GM13977 (cell line): Measurements from ENCODE around the gene YES1.

ENCODE experiments used
- DNase-seq: peaks from one replicate; pipeline ENCODE4 v3.0.0; 2012; ENCODE audit warnings: low spot score
- CTCF ChIP-seq: IDR thresholded peaks from 2 replicates; pipeline ENCODE4 v1.5.1; 2012; ENCODE audit warnings: mild to moderate bottlenecking, control low read depth; ENCODE audit not compliant: insufficient read depth; ENCODE audit errors: extremely low read depth, missing control alignments
- in situ Hi-C: fragments of 300-500 bp; cut with MboI; formaldehyde crosslinking; loops from one replicate; pipeline ENCODE4 v1.12.0; 2022; ENCODE audit warnings: low sequenced_read_pairs, low pct_unique_long_range_greater_than_20kb, mixed read lengths, inconsistent platforms; ENCODE audit not compliant: unreplicated experiment

The YES1 gene

GRCh38 chr18:713135-713490 lies 98.9 kb downstream of the YES1 start:
- no peak for DNase-seq
- TF ChIP-seq CTCF: no peak
- in situ Hi-C loops: no loop called here

GRCh38 chr18:712401-713134 lies 99.5 kb downstream of the YES1 start, which contains the start of gene ENOSF1:
ENOSF1 (minus strand) TSS chr18:712630; CDS start chr18:712587, 43 bp downstream.
- in situ Hi-C loops: no loop called here
- TF ChIP-seq CTCF: peak; percentile 88
- DNase-seq: peak; percentile 93

- TF ChIP-seq CTCF: peak; percentile 43
- peak; percentile 79 for DNase-seq
- in situ Hi-C loops: no loop called here
Observed at GRCh38 chr18:711657-712400, 100.2 kb downstream of the YES1 start.

GRCh38 chr18:711310-711656 lies 100.8 kb downstream of the YES1 start:
- no peak for TF ChIP-seq CTCF
- no peak for DNase-seq
- in situ Hi-C loops: no loop called here

GRCh38 chr18:710418-711300 lies 101.4 kb downstream of the YES1 start:
- in situ Hi-C loops: no loop called here
- DNase-seq: no peak
- no peak for TF ChIP-seq CTCF

GRCh38 chr18:709771-710170 lies 102.3 kb downstream of the YES1 start:
- TF ChIP-seq CTCF: no peak
- DNase-seq: no peak
- in situ Hi-C loops: no loop called here
